GM19328 (cell line): ENCODE results near the gene THEMIS.
"Not testable (repeated sequence)": the region's sequence is repeated elsewhere in the genome, so short reads cannot be mapped to it uniquely, and the experiment has no call there.

Experiments
- ATAC-seq: cut with Tn5 transposase; IDR thresholded peaks from one replicate; pipeline ENCODE4 v1.9.1; 2021; ENCODE audit warnings: mild to moderate bottlenecking, moderate library complexity; ENCODE audit not compliant: unreplicated experiment

THEMIS gene

DNA sequence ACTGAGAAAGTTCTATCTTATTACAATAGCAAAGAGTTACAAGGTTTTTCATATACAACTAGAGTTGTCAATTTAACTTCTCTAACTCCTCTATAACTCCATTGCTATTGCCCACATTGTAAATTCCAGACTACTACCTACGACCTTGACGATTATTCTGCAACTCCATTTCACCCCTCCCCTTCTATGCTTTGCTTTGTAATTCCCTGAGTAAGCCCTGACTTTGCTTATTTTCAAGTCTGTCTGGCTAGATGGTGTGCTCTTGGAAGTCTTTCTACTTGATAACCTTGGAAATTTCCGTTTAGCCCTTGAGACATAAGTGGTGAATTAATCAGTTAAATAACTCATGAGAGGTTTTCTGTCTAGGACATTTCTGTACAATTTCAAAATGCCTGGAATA is 162.4 kb downstream of the THEMIS start:
- ATAC-seq = no peak

DNA sequence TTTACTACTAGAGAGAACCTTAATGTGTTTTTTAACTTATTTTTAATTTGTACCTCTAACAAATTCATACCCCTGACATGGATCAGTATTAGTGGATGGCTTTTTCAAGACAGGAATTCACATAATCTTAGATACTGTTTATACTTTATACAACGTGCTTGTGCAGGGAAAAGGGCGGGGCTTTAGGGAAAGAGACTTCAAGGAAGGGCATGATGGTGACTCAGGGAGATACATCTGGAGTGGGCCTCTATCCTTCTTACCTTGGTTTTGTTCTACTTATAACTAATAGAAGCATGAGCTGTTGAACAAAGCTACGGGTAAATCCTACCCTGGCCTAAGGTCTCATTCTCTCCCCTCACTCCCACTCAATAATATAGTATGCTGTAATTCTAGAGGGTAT is 163.1 kb downstream of the THEMIS start:
- ATAC-seq = no peak

- peak; percentile 95 for ATAC-seq
Measured at GRCh38 chr6:127737009-127737486, 163.8 kb downstream of the THEMIS start.

DNA sequence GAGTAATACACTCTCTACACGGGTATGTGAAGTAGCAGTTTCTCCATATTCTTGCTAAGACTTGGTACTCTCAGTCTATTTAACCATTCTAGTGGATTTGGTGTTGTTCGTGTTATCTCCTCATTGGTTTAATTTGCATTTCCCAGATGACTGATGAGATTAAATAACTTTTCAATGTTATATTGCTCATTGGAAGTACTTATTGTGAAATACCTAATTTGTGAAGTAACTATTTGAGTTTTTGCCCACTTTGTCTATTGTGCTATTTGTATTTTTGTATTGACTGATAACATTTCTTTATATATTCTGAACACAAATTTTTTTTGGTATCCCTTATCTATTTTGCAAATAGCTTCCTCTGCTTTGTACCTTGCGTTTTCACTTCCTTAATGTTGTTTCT is 167.9 kb downstream of the THEMIS start:
- ATAC-seq = no peak

GRCh38 chr6:127727260-127727953 is 173.5 kb downstream of the THEMIS start:
- ATAC-seq = no peak

- no peak for ATAC-seq
Measured at GRCh38 chr6:127725821-127726220, 175.0 kb downstream of the THEMIS start.

DNA sequence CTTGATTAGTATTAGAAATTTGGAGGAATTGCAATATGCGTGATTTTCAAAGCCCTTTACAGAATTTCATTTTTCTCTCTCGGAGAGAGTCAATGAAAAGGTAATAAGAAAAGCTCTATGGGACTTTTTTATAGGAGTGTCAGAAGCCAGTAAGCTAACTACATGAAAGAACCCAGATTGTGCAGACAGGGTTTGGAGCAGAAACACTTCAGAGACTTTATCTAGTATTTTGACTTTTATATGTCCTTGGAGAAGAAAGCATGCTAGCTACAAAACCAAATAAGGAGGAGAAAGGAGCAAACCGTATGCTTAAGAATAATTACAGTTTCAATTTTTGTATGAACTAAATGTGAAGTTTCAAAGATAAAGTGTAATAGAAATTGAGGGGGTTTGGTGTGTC is 182.2 kb downstream of the THEMIS start:
- no peak for ATAC-seq

- no peak for ATAC-seq
Measured at GRCh38 chr6:127717384-127717783, 183.5 kb downstream of the THEMIS start.

DNA sequence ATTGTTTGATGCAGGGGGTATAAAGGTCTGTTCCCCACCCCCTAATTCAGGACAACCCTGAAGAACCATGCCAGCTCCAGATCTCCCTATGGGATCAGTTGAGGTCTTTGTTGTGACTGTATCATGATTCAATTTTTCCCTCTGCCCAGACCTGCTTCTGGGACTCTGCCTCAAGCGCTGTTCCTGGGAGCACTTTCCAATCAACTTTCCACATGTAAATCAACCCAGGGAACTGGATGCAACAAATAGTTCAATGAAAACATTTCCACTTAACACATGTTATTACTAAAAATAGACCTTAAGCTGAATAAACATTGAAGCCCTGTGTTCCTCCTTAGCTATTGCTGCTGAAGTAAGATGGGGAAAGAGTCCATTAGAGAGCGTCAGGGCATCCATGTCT is 184.4 kb downstream of the THEMIS start:
- no peak for ATAC-seq

GRCh38 chr6:127710668-127711067 is 190.2 kb downstream of the THEMIS start:
- ATAC-seq = no peak

- ATAC-seq = no peak
Measured at GRCh38 chr6:127706216-127706615, 194.6 kb downstream of the THEMIS start.

GRCh38 chr6:127695108-127695507 is 205.8 kb downstream of the THEMIS start:
- no peak for ATAC-seq

GRCh38 chr6:127691146-127691545 is 209.7 kb downstream of the THEMIS start:
- ATAC-seq = no peak

- ATAC-seq = no peak
Measured at GRCh38 chr6:127690588-127690987, 210.3 kb downstream of the THEMIS start.

DNA sequence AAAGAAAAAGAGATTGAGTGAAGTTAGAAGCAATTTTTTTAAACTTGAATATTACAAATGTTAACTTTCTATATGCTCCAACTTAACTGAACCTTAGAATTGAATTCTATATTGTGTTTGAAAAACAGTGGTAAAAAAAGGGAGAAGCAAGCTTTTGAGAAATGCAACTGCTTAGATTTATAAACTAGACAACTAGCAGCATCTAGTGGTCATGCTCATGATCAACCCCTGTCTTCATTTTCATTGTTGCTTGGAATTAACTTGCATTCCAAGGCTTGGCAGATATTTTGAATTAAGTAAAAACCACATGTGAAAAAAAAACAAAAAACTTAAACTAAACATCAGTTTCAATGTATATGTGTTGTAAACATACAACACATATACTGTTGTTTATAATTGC is 210.8 kb downstream of the THEMIS start:
- no peak for ATAC-seq

DNA sequence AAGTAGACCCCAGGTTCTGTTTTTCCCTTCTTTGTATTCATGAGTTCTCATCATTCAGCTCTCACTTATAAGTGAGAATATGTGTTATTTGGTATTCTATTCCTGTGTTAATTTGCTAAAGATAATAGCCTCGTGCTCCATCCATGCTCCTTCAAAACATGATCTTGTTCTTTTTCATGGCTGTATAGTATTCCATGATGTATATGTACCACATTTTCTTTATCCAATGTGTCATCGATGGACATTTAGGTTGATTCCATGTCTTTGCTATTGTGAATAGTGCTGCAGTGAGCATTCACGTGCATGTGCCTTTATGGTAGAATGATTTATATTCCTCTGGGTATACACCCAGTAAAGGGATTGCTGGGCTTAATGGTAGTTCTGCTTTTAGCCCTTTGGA is 213.4 kb downstream of the THEMIS start:
- ATAC-seq = not testable (repeated sequence)

DNA sequence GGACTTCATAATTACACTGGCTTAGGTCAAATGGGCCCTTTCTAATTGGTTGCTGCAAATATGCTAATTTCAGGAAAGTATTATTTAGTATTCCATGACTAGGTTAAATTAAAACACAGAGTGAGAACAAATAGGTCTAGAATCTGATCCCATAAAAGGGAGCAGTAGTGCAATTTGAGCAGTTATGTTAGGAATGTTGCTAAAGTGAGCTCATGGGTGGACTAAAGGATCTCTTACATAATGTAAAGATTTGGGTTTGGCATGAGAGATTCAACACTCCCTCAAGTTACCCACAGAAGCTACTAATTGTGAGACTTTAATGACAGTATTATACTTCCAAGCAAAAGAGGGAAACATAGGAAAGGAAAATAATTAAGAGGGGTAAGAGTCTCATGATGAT is 214.8 kb downstream of the THEMIS start:
- ATAC-seq = no peak

DNA sequence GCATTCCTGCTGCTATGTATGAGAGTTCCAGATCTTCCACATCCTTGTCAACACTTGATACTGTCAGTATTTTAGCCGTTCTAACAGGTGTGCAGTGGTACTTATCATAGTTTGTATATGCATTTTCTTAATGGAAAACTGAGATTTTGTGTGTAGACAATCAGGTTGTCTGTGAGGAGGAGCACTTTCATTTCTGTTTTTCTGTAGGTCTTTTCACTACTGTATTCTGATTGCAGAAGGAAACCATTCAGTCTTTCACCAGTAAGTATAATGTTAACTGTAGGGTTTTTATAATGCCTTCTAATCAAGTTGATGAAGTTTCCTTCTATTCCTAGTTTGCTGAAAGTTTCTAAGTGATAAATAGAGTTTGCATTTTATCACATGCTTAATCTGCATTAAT is 216.4 kb downstream of the THEMIS start:
- no peak for ATAC-seq
